ENCODE results near the gene BAK1. TPM values are rescaled to one million over a fixed set of nuclear protein-coding genes. Genes with fewer than 3 reads are reported as not detected.

BAK1 gene
- total RNA-seq, 5 donors from 2014 or later (not counting 1 experiment from before 2014, with no cell fraction given), result 22.9 to 31.6 (median 27.9) TPM

Other genes with a start within 250 kb of the BAK1 start
- gene KIFC1, start 188.5 kb downstream of the BAK1 start, total RNA-seq, result 1 to 10 TPM; 1.1 to 2.9 (median 1.8) TPM
- gene PHF1, start 169.3 kb downstream of the BAK1 start, total RNA-seq, result 100 to 1,000 TPM; 169 to 372 (median 175) TPM
- 100 to 1,000 TPM; 169 to 184 (median 176) TPM for gene CUTA, start 162.2 kb downstream of the BAK1 start, total RNA-seq
- gene SYNGAP1, start 160.2 kb downstream of the BAK1 start, total RNA-seq, result 100 to 1,000 TPM in 1 of 5 donors, 10 to 100 TPM in 4; 51.2 to 111 (median 64.5) TPM
- 10 to 100 TPM in 3 of 5 donors, 1 to 10 TPM in 2; 3.9 to 12.6 (median 11.1) TPM for gene ZBTB9, start 125.7 kb downstream of the BAK1 start, total RNA-seq
- gene ITPR3, start 41.0 kb upstream of the BAK1 start, total RNA-seq, result 10 to 100 TPM; 49.2 to 63.6 (median 62.4) TPM
- gene UQCC2, start 131.4 kb upstream of the BAK1 start, total RNA-seq, result 10 to 100 TPM; 17.2 to 36.2 (median 32.7) TPM
- gene IP6K3, start 166.6 kb upstream of the BAK1 start, total RNA-seq, result not detected
- gene LEMD2, start 208.9 kb upstream of the BAK1 start, total RNA-seq, result 100 to 1,000 TPM; 115 to 125 (median 118) TPM
- not detected for gene MLN, start 223.7 kb upstream of the BAK1 start, total RNA-seq